Stimulated activated CD8-positive, alpha-beta memory T cell treated with anti-CD3 and anti-CD28 coated beads, Interleukin-4, amount 100 ng/mL, for 1 hour (primary cell): ENCODE measurements around the gene FOXD4L3.
"Not testable (repeated sequence)": the region's sequence is repeated elsewhere in the genome, so short reads cannot be mapped to it uniquely, and the experiment has no call there.

ENCODE experiments used
- DNase-seq, 2 donors: peaks; one replicate each; pipeline ENCODE4 v3.0.0-alpha.2; 2020; ENCODE audit warnings: low read depth in 2 of 2, low spot score in 1 of 2

Gene FOXD4L3

DNA sequence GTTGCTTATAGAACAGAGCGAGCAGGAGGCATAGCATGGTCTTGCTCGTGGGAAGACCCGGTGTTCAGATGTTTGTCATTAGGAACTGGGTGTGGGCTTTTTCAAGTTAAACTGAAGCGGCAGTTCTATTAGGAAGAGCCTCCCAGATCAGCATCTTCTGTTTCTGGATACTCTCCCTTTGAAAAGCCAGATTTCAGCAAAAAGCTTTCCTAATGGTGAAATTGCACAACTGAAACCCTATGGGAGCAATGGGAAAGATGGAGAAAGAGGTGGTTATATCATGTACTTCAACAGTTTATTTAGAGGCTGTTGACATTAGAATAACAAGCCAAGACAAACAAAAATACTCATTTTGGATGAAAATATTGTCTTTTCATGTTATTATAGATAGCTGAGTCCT, 41.3 kb downstream of the FOXD4L3 start:
- DNase-seq, result not testable (repeated sequence)

DNA sequence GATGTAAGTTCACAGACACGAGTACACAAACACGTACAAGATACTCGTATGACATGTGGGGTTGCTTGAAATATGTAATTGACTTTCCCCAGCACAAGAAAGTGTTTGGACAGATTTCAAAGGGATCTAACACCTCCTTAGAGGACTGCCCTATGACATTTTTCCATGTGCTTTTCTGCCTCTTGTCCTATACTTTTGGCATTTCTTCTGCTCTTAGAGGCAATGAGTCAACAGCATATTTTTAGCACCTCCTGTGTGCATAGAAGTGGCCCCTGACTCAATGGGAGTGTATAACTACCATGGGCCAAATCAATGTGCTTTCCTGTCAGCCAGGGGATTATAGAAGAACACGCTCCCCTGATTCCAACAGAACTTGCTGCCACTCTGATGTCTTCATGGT, 49.0 kb downstream of the FOXD4L3 start:
- DNase-seq, result not testable (repeated sequence)
